Stimulated activated CD4-positive, alpha-beta T cell treated with anti-CD3 and anti-CD28 coated beads, Interleukin-1b, Interleukin-23, amount 100 ng/mL, for 1 hour (primary cell): ENCODE results near the gene RGS5.

Source experiments
- DNase-seq, 2 donors: peaks; one replicate each; pipeline ENCODE4 v3.0.0-alpha.2; 2020; ENCODE audit warnings: low read depth in 2 of 2

The RGS5 gene

GRCh38 chr1:163145435-163145834 lies 57.3 kb downstream of the RGS5 start:
- DNase-seq, result no peak

GRCh38 chr1:163144418-163144817 lies 58.3 kb downstream of the RGS5 start:
- no peak for DNase-seq

GRCh38 chr1:163142152-163142551 lies 60.6 kb downstream of the RGS5 start:
- no peak for DNase-seq

GRCh38 chr1:163141556-163141955 lies 61.2 kb downstream of the RGS5 start:
- no peak for DNase-seq

GRCh38 chr1:163137556-163138265 lies 65.0 kb downstream of the RGS5 start:
- no peak for DNase-seq

GRCh38 chr1:163131981-163132380 lies 70.7 kb downstream of the RGS5 start:
- no peak for DNase-seq

- no peak for DNase-seq
These were observed 72.4 kb downstream of the RGS5 start for GRCh38 chr1:163130225-163130856.

GRCh38 chr1:163128282-163128681 lies 74.4 kb downstream of the RGS5 start:
- DNase-seq, result no peak

GRCh38 chr1:163124812-163125211 lies 77.9 kb downstream of the RGS5 start:
- DNase-seq, result no peak

- DNase-seq, result no peak
These were observed 82.3 kb downstream of the RGS5 start for GRCh38 chr1:163120372-163120771.

GRCh38 chr1:163119707-163120106 lies 83.0 kb downstream of the RGS5 start:
- DNase-seq, result no peak

GRCh38 chr1:163115887-163116286 lies 86.8 kb downstream of the RGS5 start:
- no peak for DNase-seq

GRCh38 chr1:163107655-163108054 lies 95.1 kb downstream of the RGS5 start:
- no peak for DNase-seq

GRCh38 chr1:163106364-163106987 lies 96.2 kb downstream of the RGS5 start:
- DNase-seq, result no peak

GRCh38 chr1:163104385-163105099 lies 98.2 kb downstream of the RGS5 start:
- no peak for DNase-seq

GRCh38 chr1:163102590-163102989 lies 100.1 kb downstream of the RGS5 start:
- DNase-seq, result no peak

- no peak for DNase-seq
These were observed 107.5 kb downstream of the RGS5 start for GRCh38 chr1:163095213-163095612.

GRCh38 chr1:163094589-163094988 lies 108.1 kb downstream of the RGS5 start:
- DNase-seq, result no peak

- DNase-seq, result no peak
These were observed 108.5 kb downstream of the RGS5 start for GRCh38 chr1:163094182-163094581.

GRCh38 chr1:163093579-163093978 lies 109.1 kb downstream of the RGS5 start:
- no peak for DNase-seq

- no peak for DNase-seq
These were observed 109.5 kb downstream of the RGS5 start for GRCh38 chr1:163093169-163093568.
